Testis (tissue), 2 donors: ENCODE measurements around the gene AHR.

Experiments used
- CTCF ChIP-seq, 3 experiments: fragments of 450-650 bp in 2 of 3; fragments of 200-600 bp in 1 of 3; sonication (generic) in 1 of 3; IDR thresholded peaks; one replicate each; pipeline ENCODE4 v1.5.1; 2016 to 2019; ENCODE audit warnings: antibody characterized with exemption in 3 of 3, mild to moderate bottlenecking in 2 of 3, moderate library complexity in 1 of 3
- POLR2A ChIP-seq: fragments of 450-650 bp; IDR thresholded peaks from one replicate; pipeline ENCODE4 v1.6.1; 2017; ENCODE audit warnings: antibody characterized with exemption, mild to moderate bottlenecking, moderate library complexity

DNA sequence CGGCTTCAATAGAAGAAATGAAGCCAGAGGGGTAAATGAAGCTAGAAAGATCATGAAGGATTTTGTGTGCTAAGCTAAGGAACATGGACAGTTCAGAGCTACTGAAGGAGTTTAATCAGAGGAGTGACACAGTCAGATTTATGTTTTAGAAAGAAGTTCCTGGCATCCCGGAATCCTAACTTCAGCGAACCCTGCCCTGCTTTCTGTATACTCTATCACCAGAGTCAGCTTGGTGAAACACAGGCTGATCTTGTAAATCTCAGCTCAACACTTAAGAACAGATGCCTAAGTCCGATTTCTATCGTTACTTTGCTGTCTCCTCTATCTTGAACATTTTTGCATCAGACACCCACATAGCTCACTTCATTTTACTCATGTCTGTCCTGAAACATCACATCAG, 9.1 kb downstream of the AHR start:
- TF ChIP-seq CTCF (IDR thresholded peaks at IDR 0.05) (no peak), POLR2A (no peak)
